ENCODE measurements around the gene ESRRG.

ESRRG gene

GRCh38 chr1:216626394-216627067 lies 96.7 kb downstream of the ESRRG start:
- no peak for DNase-seq

- DNase-seq, result no peak
Measured at GRCh38 chr1:216621536-216621935, 101.7 kb downstream of the ESRRG start.

- no peak for DNase-seq
Measured at GRCh38 chr1:216617081-216617875, 106.0 kb downstream of the ESRRG start.

GRCh38 chr1:216616425-216616824 lies 106.8 kb downstream of the ESRRG start:
- DNase-seq, result no peak

- DNase-seq, result no peak
Measured at GRCh38 chr1:216614011-216614934, 109.0 kb downstream of the ESRRG start.

- DNase-seq, result no peak
Measured at GRCh38 chr1:216612291-216612690, 110.9 kb downstream of the ESRRG start.

GRCh38 chr1:216607067-216607697 lies 116.0 kb downstream of the ESRRG start:
- DNase-seq, result no peak

GRCh38 chr1:216606047-216606637 lies 117.1 kb downstream of the ESRRG start:
- no peak for DNase-seq

GRCh38 chr1:216604771-216605170 lies 118.5 kb downstream of the ESRRG start:
- no peak for DNase-seq

- peak; percentile 73 for DNase-seq
Measured at GRCh38 chr1:216600730-216601609, 122.3 kb downstream of the ESRRG start.

GRCh38 chr1:216599851-216600250 lies 123.4 kb downstream of the ESRRG start:
- no peak for DNase-seq

- DNase-seq, result no peak
Measured at GRCh38 chr1:216598448-216598847, 124.8 kb downstream of the ESRRG start.

GRCh38 chr1:216596281-216596862 lies 126.9 kb downstream of the ESRRG start:
- DNase-seq, result no peak

- DNase-seq, result no peak
Measured at GRCh38 chr1:216587715-216588114, 135.5 kb downstream of the ESRRG start.

GRCh38 chr1:216582151-216582550 lies 141.1 kb downstream of the ESRRG start:
- no peak for DNase-seq

GRCh38 chr1:216580538-216581057 lies 142.6 kb downstream of the ESRRG start:
- DNase-seq, result no peak

GRCh38 chr1:216576234-216576937 lies 146.8 kb downstream of the ESRRG start:
- no peak for DNase-seq

GRCh38 chr1:216566641-216567205 lies 156.5 kb downstream of the ESRRG start:
- peak; percentile 35 for DNase-seq

- DNase-seq, result no peak
Measured at GRCh38 chr1:216563087-216563486, 160.1 kb downstream of the ESRRG start.

Measured in fibroblast of skin of back (primary cell).